Lung (tissue), 12 donors: ENCODE data around the gene FAM193A. TPM values are rescaled to one million over a fixed set of nuclear protein-coding genes. Genes with fewer than 3 reads are reported as not detected.
"Not testable (repeated sequence)": the region's sequence is repeated elsewhere in the genome, so short reads cannot be mapped to it uniquely, and the experiment has no call there.

ENCODE experiments used
- ATAC-seq: fragments of 200-7000 bp; cut with Tn5 transposase; one replicate; pipeline ENCODE4 v1.9.1; 2020; ENCODE audit warnings: moderate number of reproducible peaks; ENCODE audit not compliant: insufficient read depth, low FRiP score
- DNase-seq, 3 donors: peaks; one replicate each; pipeline ENCODE4 v3.0.0-alpha.2; 2013 to 2017
- H3K27ac ChIP-seq, 2 donors: one replicate each; pipeline ENCODE4 v1.5.1; 2013; ENCODE audit warnings: mild to moderate bottlenecking in 2 of 2, moderate library complexity in 2 of 2, control low read depth in 1 of 2, inconsistent platforms in 1 of 2, low read depth in 1 of 2, low read length in 1 of 2
- H3K27me3 ChIP-seq, 3 donors: one replicate each; pipeline ENCODE4 v1.5.1; 2013; ENCODE audit warnings: low read length in 2 of 3; ENCODE audit not compliant: control insufficient read depth in 3 of 3, insufficient read depth in 3 of 3
- H3K36me3 ChIP-seq, 4 donors: one replicate each; pipeline ENCODE4 v1.5.1; 2013; ENCODE audit warnings: low read length in 4 of 4, mild to moderate bottlenecking in 1 of 4, moderate library complexity in 1 of 4; ENCODE audit not compliant: control insufficient read depth in 4 of 4, insufficient read depth in 4 of 4
- H3K4me1 ChIP-seq, 5 donors: one replicate each; pipeline ENCODE4 v1.5.1; 2013; ENCODE audit warnings: low read length in 5 of 5, mild to moderate bottlenecking in 2 of 5, moderate library complexity in 1 of 5; ENCODE audit not compliant: control insufficient read depth in 5 of 5, insufficient read depth in 5 of 5
- H3K4me3 ChIP-seq: one replicate; pipeline ENCODE4 v1.5.1; 2013; ENCODE audit warnings: mild to moderate bottlenecking, control low read depth, moderate library complexity
- H3K9ac ChIP-seq, 2 donors: one replicate each; pipeline ENCODE4 v1.5.1; 2013; ENCODE audit warnings: low read length in 2 of 2, control low read depth in 1 of 2; ENCODE audit not compliant: insufficient read depth in 1 of 2
- H3K9me3 ChIP-seq, 4 donors: one replicate each; pipeline ENCODE4 v1.5.1; 2013; ENCODE audit warnings: low read length in 3 of 4, mild to moderate bottlenecking in 1 of 4, moderate library complexity in 1 of 4; ENCODE audit not compliant: control insufficient read depth in 4 of 4, insufficient read depth in 3 of 4
- WGBS, 2 donors: extraction: QIAGEN DNeasy Blood & Tissue Kit; methylation state at CpG; one replicate each; pipeline ENCODE4 v1.1.7; 2013; 5-methylcytosine and 5-hydroxymethylcytosine counted together
- polyA plus RNA-seq, 2 donors: library from polyadenylated mRNA; stranded (reverse); fragments of 200-250 nt; gene quantifications; one replicate each; pipeline ENCODE4 v1.2.1, GENCODE V29; 2013
- total RNA-seq, 2 donors: library from RNA; depleted of rRNA in 1 of 2; stranded (reverse); fragments of >200 nt in 1 of 2; gene quantifications; one replicate each; pipeline ENCODE4 v1.2.1, GENCODE V29; 2014 to 2021
- TF ChIP-seq, protein P1 (sequence below): IDR thresholded peaks from 2 replicates; pipeline ENCODE4 v1.5.1; 2012; ENCODE audit warnings: mild to moderate bottlenecking; ENCODE audit errors: control extremely low read depth, extremely low read depth
- donor health status: control.
- donor health status: control.
- donor health status: Bipolar disorder and iron deficiency.
- donor health status: healthy.
- donor health status: DM: yes; HTN: yes; CAD: no.

The FAM193A gene
- total and polyA plus RNA-seq, 4 donors = 9.7 to 33.2 (median 17.5) TPM

- 94 to 97% methylated on average over 2 of the region's 2 CpGs for WGBS, 2 donors
- no peak for DNase-seq
- Histone ChIP-seq H3K36me3 (peaks cover 0 to 33% (median 18%) of the 10 kb centered on the region in 4 donors), H3K9me3 (no peaks in the 10 kb centered on the region), H3K9ac (no peak overlapping the region), H3K4me3 (no peak overlapping the region), H3K27ac (no peak overlapping the region), H3K27me3 (no peaks in the 10 kb centered on the region), H3K4me1 (no peaks in the 10 kb centered on the region)
- TF ChIP-seq, protein P1, sequence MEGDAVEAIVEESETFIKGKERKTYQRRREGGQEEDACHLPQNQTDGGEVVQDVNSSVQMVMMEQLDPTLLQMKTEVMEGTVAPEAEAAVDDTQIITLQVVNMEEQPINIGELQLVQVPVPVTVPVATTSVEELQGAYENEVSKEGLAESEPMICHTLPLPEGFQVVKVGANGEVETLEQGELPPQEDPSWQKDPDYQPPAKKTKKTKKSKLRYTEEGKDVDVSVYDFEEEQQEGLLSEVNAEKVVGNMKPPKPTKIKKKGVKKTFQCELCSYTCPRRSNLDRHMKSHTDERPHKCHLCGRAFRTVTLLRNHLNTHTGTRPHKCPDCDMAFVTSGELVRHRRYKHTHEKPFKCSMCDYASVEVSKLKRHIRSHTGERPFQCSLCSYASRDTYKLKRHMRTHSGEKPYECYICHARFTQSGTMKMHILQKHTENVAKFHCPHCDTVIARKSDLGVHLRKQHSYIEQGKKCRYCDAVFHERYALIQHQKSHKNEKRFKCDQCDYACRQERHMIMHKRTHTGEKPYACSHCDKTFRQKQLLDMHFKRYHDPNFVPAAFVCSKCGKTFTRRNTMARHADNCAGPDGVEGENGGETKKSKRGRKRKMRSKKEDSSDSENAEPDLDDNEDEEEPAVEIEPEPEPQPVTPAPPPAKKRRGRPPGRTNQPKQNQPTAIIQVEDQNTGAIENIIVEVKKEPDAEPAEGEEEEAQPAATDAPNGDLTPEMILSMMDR = no peak
- no peak for ATAC-seq
Measured at GRCh38 chr4:2733844-2734574, 197.6 kb downstream of the FAM193A start.

- ATAC-seq = no peak
- no peak overlapping the region for H3K27ac ChIP-seq
- WGBS, 2 donors = 48 to 88% methylated on average over 1 of the region's 1 CpG
Measured at GRCh38 chr4:2734612-2735011, 198.2 kb downstream of the FAM193A start.

DNA sequence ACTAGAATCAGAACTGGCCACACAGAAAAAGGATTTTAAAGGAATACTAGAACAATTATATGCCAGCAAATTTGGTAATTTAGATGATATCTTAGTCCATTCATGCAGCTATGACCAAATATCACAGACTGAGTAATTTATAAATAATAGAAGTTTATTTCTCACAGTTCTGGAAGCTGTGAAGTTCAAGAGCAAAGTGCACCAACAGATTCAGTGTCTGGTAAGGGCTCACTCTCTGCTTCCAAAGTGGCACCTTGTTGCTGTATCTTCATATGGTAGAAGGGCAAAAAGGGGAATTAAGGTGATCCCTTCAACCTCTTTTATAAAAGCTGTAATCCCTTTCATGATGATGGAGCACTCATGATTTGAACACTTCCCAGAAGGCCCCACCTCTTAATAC lies 199.4 kb downstream of the FAM193A start:
- no peak overlapping the region for H3K9ac ChIP-seq
- no peak for DNase-seq
- H3K27me3 ChIP-seq = no peaks in the 10 kb centered on the region
- H3K36me3 ChIP-seq = peaks cover 0 to 27% (median 11%) of the 10 kb centered on the region in 4 donors
- no peak overlapping the region for H3K27ac ChIP-seq
- TF ChIP-seq, protein P1 = no peak
- H3K4me1 ChIP-seq = no peaks in the 10 kb centered on the region
- no peak for ATAC-seq
- no peaks in the 10 kb centered on the region for H3K9me3 ChIP-seq
- H3K4me3 ChIP-seq = no peak overlapping the region

More at GRCh38 chr4:2734612-2735011, 198.2 kb downstream of the FAM193A start:
- no peak overlapping the region for H3K4me3 ChIP-seq
- peaks cover 0 to 27% (median 14%) of the 10 kb centered on the region in 4 donors for H3K36me3 ChIP-seq
- no peaks in the 10 kb centered on the region for H3K9me3 ChIP-seq
- no peaks in the 10 kb centered on the region for H3K27me3 ChIP-seq
- no peak overlapping the region for H3K9ac ChIP-seq
- no peaks in the 10 kb centered on the region for H3K4me1 ChIP-seq
- DNase-seq = no peak
- TF ChIP-seq, protein P1 = no peak

- not testable (repeated sequence) for H3K27ac ChIP-seq, DNase-seq, H3K4me1 ChIP-seq, H3K4me3 ChIP-seq, H3K9ac ChIP-seq, ATAC-seq, H3K9me3 ChIP-seq, H3K27me3 ChIP-seq
- 95 to 100% methylated on average over 2 of the region's 2 CpGs for whole genome bisulfite sequencing, 2 donors
- H3K36me3 ChIP-seq = peaks cover 0 to 24% (median 0%) of the 10 kb centered on the region in 4 donors
Measured at GRCh38 chr4:2738296-2738695, 201.8 kb downstream of the FAM193A start.
